Left lung (tissue), 10 donors: ENCODE measurements around the gene NGDN. TPM values are rescaled to one million over a fixed set of nuclear protein-coding genes. Genes with fewer than 3 reads are reported as not detected.

ENCODE experiments used
- ATAC-seq: fragments of 200-7000 bp; cut with Tn5 transposase; one replicate; pipeline ENCODE4 v1.9.1; 2020; ENCODE audit warnings: moderate library complexity
- DNase-seq, 4 donors: peaks; one replicate each; pipeline ENCODE4 v3.0.0-alpha.2; 2013 to 2020
- H3K27ac ChIP-seq, 2 donors: fragments of 200-600 bp; sonication (generic) in 1 of 2; one replicate each; pipeline versions ENCODE4 v1.5.0 to v1.8.0; 2020 to 2021
- H3K27me3 ChIP-seq, 2 donors: fragments of 200-600 bp; sonication (generic) in 1 of 2; one replicate each; pipeline versions ENCODE4 v1.5.0 to v1.8.0; 2020 to 2021
- H3K36me3 ChIP-seq, 2 donors: fragments of 200-600 bp; sonication (generic) in 1 of 2; one replicate each; pipeline versions ENCODE4 v1.5.0 to v1.8.0; 2020 to 2021
- H3K4me1 ChIP-seq, 2 donors: fragments of 200-600 bp; one replicate each; pipeline ENCODE4 v1.8.0; 2021
- H3K4me3 ChIP-seq, 2 donors: fragments of 200-600 bp; sonication (generic) in 1 of 2; one replicate each; pipeline versions ENCODE4 v1.5.0 to v1.8.0; 2020 to 2021; ENCODE audit warnings: mild to moderate bottlenecking in 1 of 2
- H3K9me3 ChIP-seq, 2 donors: fragments of 200-600 bp; sonication (generic) in 1 of 2; one replicate each; pipeline versions ENCODE4 v1.5.0 to v1.8.0; 2020 to 2021
- CTCF ChIP-seq, 2 donors: fragments of 200-600 bp; sonication (generic) in 1 of 2; IDR thresholded peaks; one replicate each; pipeline versions ENCODE4 v1.5.0 to v1.8.0; 2021; ENCODE audit warnings: antibody characterized with exemption in 2 of 2
- intact Hi-C, 2 donors: fragments of 100-400 bp; cut with DNase I; formaldehyde crosslinking; loops; one replicate each; pipeline versions ENCODE4 v1.11.2 to v1.14.2; 2022
- polyA plus RNA-seq, 6 donors: library from polyadenylated mRNA; unstranded; fragments of 120-200 nt; gene quantifications; one replicate each; pipeline ENCODE4 v1.2.1, GENCODE V29; 2013; ENCODE audit not compliant: insufficient read length in 6 of 6
- total RNA-seq, 2 donors: library from RNA; stranded (reverse); fragmentation: NEBNext Ultra II Directional; extraction: Animal tissue kit (Norgen Biotek cat#: 25700); gene quantifications; one replicate each; pipeline ENCODE4 v1.2.1, GENCODE V29; 2021
- donor health status: DM: no; HTN: yes; CAD: no.
- donor health status: DM: no; HTN: no; CAD: no.

NGDN gene
- total and polyA plus RNA-seq, 8 donors = 21.6 to 79.3 (median 60.0) TPM

DNA sequence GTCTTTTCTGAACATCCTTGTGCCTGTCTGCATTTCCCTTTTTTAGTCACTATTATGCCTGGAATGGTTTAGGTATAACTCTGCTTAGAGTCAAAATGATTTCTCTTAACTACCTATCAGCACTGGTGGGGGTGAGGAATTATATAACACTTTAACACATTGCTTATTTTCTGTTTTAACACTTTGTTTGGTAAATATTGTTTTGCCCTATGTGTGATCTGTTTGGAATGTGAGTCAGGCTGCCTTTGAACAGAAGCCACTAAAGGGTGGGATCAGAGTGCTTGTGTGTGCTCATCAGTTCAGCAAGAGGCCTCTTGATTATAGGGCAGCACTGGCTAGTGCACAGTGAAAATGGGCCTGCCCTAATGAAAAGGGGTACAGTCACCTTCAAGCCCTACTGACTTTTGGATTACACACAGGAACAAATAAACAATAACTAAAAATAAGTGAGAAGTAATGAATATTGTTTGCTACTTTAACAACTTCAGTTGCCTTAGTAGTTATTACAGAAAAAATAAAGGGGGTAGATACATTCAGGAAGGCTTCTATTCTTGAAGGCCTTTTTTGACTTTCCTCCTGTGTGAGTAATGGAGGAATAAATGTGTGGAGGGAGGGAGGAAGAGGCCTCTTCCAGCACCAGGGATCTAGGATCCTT lies 23.2 kb downstream of the NGDN start:
- DNase-seq = no peak
- H3K9me3 ChIP-seq = no peaks in the 10 kb centered on the region
- no peaks in the 10 kb centered on the region for H3K27me3 ChIP-seq
- peaks cover 0 to 5% of the 10 kb centered on the region in 2 donors for H3K36me3 ChIP-seq
- H3K27ac ChIP-seq = no peak overlapping the region
- no peak overlapping the region for H3K4me3 ChIP-seq
- intact Hi-C loops = no loop called here
- no peak for TF ChIP-seq CTCF (IDR thresholded peaks at IDR 0.05)
- H3K4me1 ChIP-seq = no peaks in the 10 kb centered on the region
- ATAC-seq = no peak

DNA sequence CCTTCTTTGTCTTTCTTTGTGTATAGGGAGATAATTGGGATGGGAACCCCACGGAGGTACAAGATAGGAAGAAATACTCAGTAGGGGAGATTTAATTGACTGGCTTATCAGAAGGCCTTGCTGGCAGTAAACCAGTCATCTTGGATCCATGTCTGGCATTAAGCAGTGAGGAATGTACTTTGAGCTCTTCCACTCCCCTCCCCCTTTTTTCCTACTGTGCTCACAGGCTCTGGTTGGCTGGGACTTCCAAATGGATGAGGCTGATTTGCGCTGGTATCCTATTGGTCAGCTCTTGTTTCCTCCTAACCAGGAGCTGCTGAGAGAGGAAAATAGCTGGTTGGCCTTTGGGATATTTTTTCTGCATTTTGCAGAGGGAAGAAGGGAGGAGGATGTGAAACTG lies 24.7 kb downstream of the NGDN start:
- no peaks in the 10 kb centered on the region for H3K27me3 ChIP-seq
- H3K9me3 ChIP-seq = no peaks in the 10 kb centered on the region
- intact Hi-C loops = no loop called here
- DNase-seq = no peak
- H3K27ac ChIP-seq = no peak overlapping the region
- peaks cover 0 to 4% of the 10 kb centered on the region in 2 donors for H3K36me3 ChIP-seq
- TF ChIP-seq CTCF (IDR thresholded peaks at IDR 0.05) = no peak
- no peak overlapping the region for H3K4me3 ChIP-seq
- no peaks in the 10 kb centered on the region for H3K4me1 ChIP-seq
- no peak for ATAC-seq

- no peak for ATAC-seq
- H3K4me3 ChIP-seq = no peak overlapping the region
- H3K9me3 ChIP-seq = no peaks in the 10 kb centered on the region
- no peak for DNase-seq
- H3K27ac ChIP-seq = no peak overlapping the region
- no peaks in the 10 kb centered on the region for H3K36me3 ChIP-seq
- intact Hi-C loops = no loop called here
- no peak for TF ChIP-seq CTCF (IDR thresholded peaks at IDR 0.05)
- no peaks in the 10 kb centered on the region for H3K27me3 ChIP-seq
- no peaks in the 10 kb centered on the region for H3K4me1 ChIP-seq
These were observed 42.7 kb downstream of the NGDN start for GRCh38 chr14:23512156-23512555.

GRCh38 chr14:23513005-23513817 lies 43.7 kb downstream of the NGDN start:
- no peak for ATAC-seq

More at GRCh38 chr14:23513005-23513817, 43.7 kb downstream of the NGDN start:
- TF ChIP-seq CTCF (IDR thresholded peaks at IDR 0.05) = no peak
- Histone ChIP-seq H3K4me1 (no peaks in the 10 kb centered on the region), H3K27ac (no peak overlapping the region), H3K27me3 (no peaks in the 10 kb centered on the region), H3K9me3 (no peaks in the 10 kb centered on the region), H3K36me3 (no peaks in the 10 kb centered on the region), H3K4me3 (no peak overlapping the region)
- intact Hi-C loops = no loop called here
- DNase-seq = no peak
